ENCODE data around the gene CRTC1. TPM values are rescaled to one million over a fixed set of nuclear protein-coding genes. Genes with fewer than 3 reads are reported as not detected.

Gene CRTC1
- total RNA-seq, 1 donor from 2014 or later: 7.0 TPM

DNA sequence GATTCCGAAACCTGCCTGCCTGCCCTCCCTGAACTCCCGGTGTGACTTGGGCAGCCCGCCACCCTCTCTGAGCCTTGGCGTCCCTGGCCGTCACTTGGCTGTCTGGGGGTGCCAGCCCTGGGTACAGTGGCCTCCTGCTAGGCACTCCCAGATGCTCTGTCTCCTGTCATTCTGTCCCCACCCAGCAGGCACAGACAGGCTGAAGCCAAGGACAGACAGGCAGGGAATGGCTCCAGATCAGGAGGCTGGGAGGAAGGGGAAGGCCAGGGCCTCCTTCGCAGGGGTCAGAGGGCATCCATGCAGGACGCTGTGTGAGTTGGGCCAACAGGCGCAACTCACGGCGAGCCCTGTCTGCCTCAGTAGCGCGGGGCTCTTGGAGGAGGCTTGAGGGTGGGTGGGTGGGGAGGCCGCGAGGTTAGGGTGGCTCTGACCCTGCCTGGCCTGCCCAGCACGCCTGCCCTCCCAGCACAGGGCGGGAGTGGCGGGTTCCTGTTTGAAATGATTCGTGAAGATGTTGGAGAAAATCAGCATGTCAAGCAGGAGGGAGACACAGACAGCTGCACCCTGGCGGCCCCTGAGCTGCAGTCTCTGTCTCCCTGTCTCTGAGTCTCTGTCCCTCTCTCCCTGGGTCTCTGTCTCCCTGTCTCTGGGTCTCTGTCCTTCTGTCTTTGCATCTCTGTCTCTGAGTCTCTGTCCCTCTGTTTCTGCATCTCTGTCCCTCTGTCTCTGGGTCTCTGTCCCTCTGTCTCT lies 27.0 kb upstream of the CRTC1 start:
- Mint-ChIP-seq H3K27me3 (ENCODE audit: low read depth) (no peaks in the 10 kb centered on the region), H3K27ac (no peak overlapping the region), H3K9me3 (no peaks in the 10 kb centered on the region), H3K4me1 (ENCODE audit: low read depth) (peaks cover 2% of the 10 kb centered on the region), H3K36me3 (ENCODE audit: low read depth) (no peaks in the 10 kb centered on the region), H3K4me3 (ENCODE audit: low read depth) (no peak overlapping the region)
- no peak for DNase-seq (ENCODE audit: low spot score)
- intact Hi-C loops (cut with micrococcal nuclease): no loop called here

DNA sequence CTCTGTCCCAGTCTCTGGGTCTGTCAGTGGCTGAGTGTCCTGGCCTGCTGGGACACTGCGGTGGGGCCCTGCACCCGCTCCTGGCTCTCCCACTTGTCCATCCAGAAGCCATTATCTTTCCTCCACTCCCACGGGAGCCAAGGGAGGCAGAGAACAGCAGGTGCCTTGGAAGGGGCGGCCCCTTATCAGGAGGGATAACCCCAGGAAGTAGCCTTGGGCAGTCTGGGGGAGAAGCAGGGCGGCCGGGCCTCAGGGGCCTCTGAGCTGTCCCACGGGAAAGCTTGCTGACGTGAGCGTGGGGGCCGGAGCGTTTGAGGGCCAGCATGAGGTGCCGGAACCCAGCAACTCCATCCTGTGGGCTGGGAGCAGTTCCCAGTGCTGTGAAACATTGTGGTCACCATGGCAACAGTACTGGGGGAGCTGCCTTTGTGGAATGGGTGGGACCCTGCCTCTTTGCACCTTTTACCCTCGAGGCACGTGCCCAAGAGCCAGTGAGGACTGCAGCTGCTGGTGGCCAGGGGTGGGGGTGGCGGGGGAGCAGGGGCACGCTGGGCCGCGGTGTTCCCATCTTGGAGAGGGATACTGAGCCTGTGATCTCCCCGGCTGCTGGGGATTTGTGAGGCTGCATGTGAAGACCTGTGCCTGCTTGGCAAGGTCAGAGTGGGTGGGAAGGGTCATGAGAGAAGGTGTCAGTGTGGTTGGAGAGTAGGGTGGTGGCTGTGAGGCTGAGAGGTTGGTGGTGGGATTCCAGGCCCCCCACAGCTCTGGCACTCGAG lies 25.7 kb upstream of the CRTC1 start:
- Mint-ChIP-seq H3K9me3 (no peaks in the 10 kb centered on the region), H3K27ac (no peak overlapping the region), H3K4me1 (ENCODE audit: low read depth) (peaks cover 2% of the 10 kb centered on the region), H3K4me3 (ENCODE audit: low read depth) (no peak overlapping the region), H3K36me3 (ENCODE audit: low read depth) (no peaks in the 10 kb centered on the region), H3K27me3 (ENCODE audit: low read depth) (no peaks in the 10 kb centered on the region)
- intact Hi-C loops (cut with micrococcal nuclease): no loop called here
- DNase-seq (ENCODE audit: low spot score): no peak

DNA sequence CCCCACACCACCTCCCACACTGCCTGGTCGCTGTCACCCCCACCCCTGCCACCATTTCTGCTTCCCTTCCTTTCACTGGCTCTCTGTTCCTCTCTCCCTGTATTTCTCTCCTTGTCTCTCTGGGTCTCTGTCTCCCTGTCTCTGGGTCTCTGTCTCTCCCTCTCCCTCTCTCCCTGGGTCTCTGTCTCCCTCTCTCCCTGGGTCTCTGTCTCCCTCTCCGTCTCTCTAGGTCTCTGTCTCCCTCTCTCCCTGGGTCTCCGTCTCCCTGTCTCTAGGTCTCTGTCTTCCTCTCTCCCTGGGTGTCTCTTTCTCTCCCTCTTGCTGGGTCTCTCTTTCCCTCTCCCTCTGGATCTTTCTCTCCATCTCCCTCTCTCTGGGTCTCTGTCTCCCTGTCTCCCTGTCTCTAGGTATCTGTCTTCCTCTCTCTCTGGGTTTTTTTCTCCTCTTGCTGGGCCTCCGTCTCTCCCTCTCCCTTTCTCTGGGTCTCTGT lies 25.1 kb upstream of the CRTC1 start:
- intact Hi-C loops (cut with micrococcal nuclease): no loop called here
- Mint-ChIP-seq H3K4me3 (ENCODE audit: low read depth) (no peak overlapping the region), H3K36me3 (ENCODE audit: low read depth) (no peaks in the 10 kb centered on the region), H3K4me1 (ENCODE audit: low read depth) (peaks cover 2% of the 10 kb centered on the region), H3K27ac (no peak overlapping the region), H3K9me3 (no peaks in the 10 kb centered on the region), H3K27me3 (ENCODE audit: low read depth) (no peaks in the 10 kb centered on the region)
- DNase-seq (ENCODE audit: low spot score): no peak

DNA sequence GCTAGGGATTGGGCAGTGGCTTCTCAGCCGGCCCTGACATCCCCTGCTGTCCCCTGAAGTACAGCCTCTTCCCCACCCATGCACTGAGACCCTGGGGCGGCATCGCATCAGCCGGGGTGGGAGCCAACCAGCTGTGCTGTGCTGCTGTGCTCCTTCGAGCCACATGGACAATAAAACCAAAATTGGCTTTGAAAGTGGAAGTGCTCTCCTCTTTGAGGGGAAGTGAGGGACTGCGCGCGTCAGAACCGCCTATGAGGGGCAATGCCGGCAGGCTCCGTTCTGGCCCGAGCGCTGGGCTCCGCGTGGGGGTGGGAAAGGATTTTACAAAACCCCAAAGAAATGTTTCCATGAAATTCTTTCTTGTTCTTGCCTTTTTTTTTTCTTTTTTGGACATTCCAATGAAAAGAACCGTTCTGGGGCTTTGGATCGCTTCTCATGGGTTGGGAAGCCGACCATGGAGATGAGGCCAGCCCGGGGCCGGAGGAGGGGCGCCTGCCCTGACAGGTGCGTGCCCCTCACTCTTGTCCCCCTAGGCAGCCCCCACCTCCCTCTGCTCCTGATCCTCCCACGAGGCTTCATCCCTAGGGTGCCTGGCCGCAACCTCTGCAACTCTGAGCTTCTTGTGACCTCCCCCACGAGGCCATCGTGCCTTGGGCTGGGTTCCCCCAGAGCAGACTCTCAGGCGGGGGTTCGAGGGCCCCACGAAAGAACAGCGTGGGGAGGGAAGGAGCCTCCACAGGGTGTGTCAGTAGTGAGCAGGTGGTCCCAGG lies 24.0 kb upstream of the CRTC1 start:
- intact Hi-C loops (cut with micrococcal nuclease): no loop called here
- no peaks in the 10 kb centered on the region for H3K27me3 Mint-ChIP-seq (ENCODE audit: low read depth)
- peaks cover 2% of the 10 kb centered on the region for H3K4me1 Mint-ChIP-seq (ENCODE audit: low read depth)
- H3K27ac Mint-ChIP-seq: no peak overlapping the region
- DNase-seq (ENCODE audit: low spot score): no peak
- H3K4me3 Mint-ChIP-seq (ENCODE audit: low read depth): no peak overlapping the region
- no peaks in the 10 kb centered on the region for H3K36me3 Mint-ChIP-seq (ENCODE audit: low read depth)
- no peaks in the 10 kb centered on the region for H3K9me3 Mint-ChIP-seq

DNA sequence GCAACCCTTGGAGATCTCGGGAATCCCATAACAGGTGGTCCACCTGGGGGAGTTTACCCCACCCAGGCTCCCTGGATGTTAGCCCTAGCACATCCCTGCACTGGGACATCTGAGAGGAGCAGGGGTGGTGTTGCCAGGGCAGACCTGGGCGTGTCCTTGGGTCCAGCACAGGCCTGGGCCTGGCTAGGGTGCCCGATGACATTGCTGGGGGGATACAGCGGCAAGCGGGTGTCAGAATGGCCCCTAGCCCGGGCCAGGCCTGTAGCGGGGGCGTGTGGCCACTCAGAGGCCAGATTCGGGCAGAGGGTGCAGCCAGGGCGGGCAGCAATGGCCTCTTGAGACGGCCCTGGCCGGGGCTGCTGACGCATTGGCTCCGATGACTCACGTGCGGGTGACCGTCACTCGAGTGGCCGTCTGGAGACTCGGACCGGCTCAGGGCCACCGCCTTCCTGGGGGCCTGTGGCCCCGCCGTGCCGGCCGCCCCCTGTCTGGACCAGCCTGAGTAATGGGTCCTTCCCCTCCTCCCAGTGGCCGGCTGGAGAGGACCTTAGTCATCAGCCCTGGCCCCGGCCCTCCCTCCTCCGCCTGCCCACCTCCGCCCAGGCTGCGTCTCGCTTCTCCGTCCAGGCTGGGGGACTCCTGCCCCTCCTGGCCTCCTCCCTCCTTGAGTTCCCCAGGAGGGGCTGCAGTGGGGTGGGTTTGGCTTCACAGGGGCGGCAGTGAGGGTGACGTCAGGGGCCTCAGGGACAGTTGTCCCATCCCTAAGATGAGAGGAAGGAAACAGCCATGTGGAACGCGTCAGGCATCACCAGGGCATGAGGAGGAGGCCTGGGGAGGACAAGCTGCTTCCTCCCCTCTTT lies 23.2 kb upstream of the CRTC1 start:
- Mint-ChIP-seq H3K4me1 (ENCODE audit: low read depth) (peaks cover 2% of the 10 kb centered on the region), H3K9me3 (no peaks in the 10 kb centered on the region), H3K4me3 (ENCODE audit: low read depth) (no peak overlapping the region), H3K27me3 (ENCODE audit: low read depth) (no peaks in the 10 kb centered on the region), H3K27ac (no peak overlapping the region), H3K36me3 (ENCODE audit: low read depth) (no peaks in the 10 kb centered on the region)
- intact Hi-C loops (cut with micrococcal nuclease): no loop called here
- DNase-seq (ENCODE audit: low spot score): no peak

DNA sequence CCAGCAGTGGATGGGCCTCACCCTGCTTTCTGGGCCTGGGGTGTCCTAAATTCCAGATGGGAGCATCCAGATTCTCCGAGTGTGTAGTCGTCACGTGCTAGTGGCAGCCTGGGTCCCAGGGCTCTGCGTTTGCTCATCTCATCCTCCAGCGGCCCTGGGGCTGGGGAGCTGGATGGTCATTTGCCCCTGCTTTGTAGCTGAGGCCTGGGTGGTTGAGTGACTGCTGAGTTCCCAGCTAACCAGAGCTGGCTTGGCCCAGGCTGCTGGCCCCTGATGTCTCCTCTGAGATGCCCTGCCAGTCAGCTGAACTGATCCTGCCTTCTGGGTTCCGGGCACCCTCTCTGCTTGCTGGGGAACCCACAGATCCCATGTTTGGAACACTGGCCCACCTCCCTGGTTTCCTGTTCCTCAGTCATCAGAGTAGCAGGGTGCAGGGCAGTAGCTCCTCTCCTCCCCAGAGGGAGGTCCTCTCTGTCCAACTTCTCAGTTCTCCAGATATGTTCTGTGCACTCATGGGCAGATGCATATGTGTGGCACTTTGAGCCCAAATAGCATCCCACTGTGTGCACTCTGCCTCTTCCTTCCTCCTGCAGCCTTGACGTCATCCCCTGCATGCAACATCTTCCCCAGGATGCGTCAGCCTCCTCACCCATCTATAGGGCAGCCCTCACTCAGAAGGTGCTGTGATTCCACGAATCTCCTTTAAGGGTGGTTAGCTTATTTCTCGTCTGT lies 22.4 kb upstream of the CRTC1 start:
- no peaks in the 10 kb centered on the region for H3K27me3 Mint-ChIP-seq (ENCODE audit: low read depth)
- H3K27ac Mint-ChIP-seq: no peak overlapping the region
- no peak overlapping the region for H3K4me3 Mint-ChIP-seq (ENCODE audit: low read depth)
- H3K4me1 Mint-ChIP-seq (ENCODE audit: low read depth): peaks cover 2% of the 10 kb centered on the region
- DNase-seq (ENCODE audit: low spot score): no peak
- H3K9me3 Mint-ChIP-seq: no peaks in the 10 kb centered on the region
- H3K36me3 Mint-ChIP-seq (ENCODE audit: low read depth): no peaks in the 10 kb centered on the region
- intact Hi-C loops (cut with micrococcal nuclease): no loop called here

DNA sequence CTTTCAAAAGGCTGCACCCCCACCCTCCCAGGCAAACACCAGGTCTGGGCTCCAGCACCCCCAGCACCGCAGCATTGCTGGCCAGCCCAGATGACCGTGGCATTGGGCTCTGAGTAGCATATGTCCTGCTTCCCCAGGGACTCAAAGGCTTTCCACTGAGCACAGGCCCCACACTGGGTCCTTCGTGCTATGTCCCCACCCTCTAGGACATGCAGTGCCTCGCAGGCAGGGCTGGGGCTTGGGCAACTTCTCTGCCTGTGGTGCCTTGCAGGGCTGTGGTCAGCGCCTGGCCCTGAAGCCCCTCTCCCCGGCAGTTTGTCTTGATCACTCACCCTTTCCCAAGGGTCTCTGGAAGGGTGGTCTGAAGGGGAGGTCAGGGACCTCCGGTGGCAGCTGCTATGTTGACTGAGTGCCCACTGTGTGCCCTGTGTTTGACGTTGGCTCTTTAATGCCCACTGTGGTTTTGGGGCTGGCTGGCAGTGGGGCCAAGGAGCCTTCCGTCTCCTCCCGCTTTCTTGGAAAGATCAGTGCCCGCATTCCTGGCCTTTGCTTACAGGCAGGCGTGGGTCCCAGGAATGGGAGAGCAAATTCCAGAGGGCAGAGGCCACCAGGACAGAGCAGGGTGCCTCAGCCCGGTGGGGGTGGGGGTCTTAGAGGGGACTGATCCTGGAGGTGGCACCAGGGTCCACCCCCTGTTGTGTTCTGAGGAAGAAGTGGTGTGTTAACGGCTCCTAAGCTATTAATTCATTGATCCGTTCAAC lies 20.3 kb upstream of the CRTC1 start:
- no peak for DNase-seq (ENCODE audit: low spot score)
- Mint-ChIP-seq H3K9me3 (no peaks in the 10 kb centered on the region), H3K27ac (no peak overlapping the region), H3K4me1 (ENCODE audit: low read depth) (peaks cover 2% of the 10 kb centered on the region), H3K36me3 (ENCODE audit: low read depth) (peaks cover 4% of the 10 kb centered on the region), H3K4me3 (ENCODE audit: low read depth) (no peak overlapping the region), H3K27me3 (ENCODE audit: low read depth) (no peaks in the 10 kb centered on the region)
- intact Hi-C loops (cut with micrococcal nuclease): no loop called here

DNA sequence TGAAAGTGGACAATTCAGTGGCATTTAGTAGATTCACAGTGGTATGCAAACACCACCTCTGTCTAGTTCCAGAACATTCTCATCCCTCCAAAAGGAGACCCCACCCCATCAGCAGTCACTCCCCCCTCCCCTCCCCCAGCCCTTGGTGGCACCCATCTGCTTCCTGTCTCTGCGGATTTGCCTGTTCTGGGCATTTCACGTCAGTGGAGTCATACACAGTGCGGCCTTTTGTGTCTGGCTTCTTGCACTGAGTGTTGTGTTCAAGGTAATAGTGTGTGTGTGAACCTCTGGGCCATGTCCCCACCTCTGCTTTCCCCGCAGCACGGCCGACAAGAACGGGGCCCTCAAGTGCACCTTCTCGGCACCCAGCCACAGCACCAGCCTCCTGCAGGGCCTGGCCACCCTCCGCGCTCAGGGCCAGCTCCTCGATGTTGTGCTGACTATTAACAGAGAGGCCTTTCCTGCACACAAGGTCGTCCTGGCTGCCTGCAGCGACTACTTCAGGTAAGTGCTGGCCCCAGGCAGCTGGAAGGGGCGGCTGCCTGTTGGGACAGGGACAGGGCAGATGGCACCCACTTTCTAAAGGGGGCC lies 19.4 kb upstream of the CRTC1 start:
- Mint-ChIP-seq H3K4me1 (ENCODE audit: low read depth) (peaks cover 2% of the 10 kb centered on the region), H3K4me3 (ENCODE audit: low read depth) (no peak overlapping the region), H3K27ac (no peak overlapping the region), H3K36me3 (ENCODE audit: low read depth) (peaks cover 4% of the 10 kb centered on the region), H3K9me3 (no peaks in the 10 kb centered on the region), H3K27me3 (ENCODE audit: low read depth) (no peaks in the 10 kb centered on the region)
- intact Hi-C loops (cut with micrococcal nuclease): no loop called here
- no peak for DNase-seq (ENCODE audit: low spot score)

DNA sequence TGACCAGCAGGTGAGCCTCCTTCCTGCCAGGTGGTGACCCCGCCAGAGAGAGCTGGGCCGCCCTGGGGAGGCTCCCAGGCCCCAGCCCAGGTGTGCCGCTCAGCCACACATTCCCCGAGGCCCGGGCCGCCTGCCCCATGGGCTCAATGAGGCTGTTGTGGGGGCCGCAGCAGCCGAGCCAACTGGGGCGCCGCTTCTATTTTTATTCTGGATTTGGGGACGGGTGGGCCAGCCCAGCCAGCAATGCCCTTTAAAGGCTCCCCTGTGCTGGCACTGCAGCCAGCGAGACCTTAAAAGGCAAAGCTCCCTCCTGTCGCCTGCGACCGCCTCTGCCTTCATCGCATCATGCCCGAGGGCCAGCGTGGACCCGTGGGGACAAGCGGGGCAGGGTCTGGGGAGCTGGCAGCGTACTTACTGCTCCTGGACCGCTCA lies 17.7 kb upstream of the CRTC1 start:
- peaks cover 2% of the 10 kb centered on the region for H3K4me1 Mint-ChIP-seq (ENCODE audit: low read depth)
- no peaks in the 10 kb centered on the region for H3K9me3 Mint-ChIP-seq
- H3K36me3 Mint-ChIP-seq (ENCODE audit: low read depth): peaks cover 11% of the 10 kb centered on the region
- intact Hi-C loops (cut with micrococcal nuclease): no loop called here
- no peaks in the 10 kb centered on the region for H3K27me3 Mint-ChIP-seq (ENCODE audit: low read depth)
- DNase-seq (ENCODE audit: low spot score): no peak
- no peak overlapping the region for H3K27ac Mint-ChIP-seq
- no peak overlapping the region for H3K4me3 Mint-ChIP-seq (ENCODE audit: low read depth)

DNA sequence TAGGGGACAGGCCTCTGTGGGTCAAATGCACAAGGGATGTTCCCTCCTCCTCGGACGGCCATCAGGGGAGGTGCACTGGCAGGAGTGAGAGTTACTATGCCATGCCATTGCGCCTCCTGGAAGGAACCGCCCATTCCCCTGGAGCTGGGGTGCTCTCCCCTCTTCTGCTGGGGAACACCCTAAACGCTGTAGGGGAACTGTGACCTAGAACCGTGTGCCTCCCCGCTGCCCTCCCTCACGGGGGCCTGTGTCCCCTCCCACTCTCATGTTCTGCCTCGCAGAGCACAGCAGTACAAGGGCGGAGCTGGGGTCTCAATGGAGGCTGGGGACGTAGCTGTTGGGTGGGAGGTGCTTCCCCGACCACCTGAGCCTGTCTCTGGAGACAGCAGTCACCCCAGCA lies 17.2 kb upstream of the CRTC1 start:
- Mint-ChIP-seq H3K4me3 (ENCODE audit: low read depth) (no peak overlapping the region), H3K36me3 (ENCODE audit: low read depth) (peaks cover 11% of the 10 kb centered on the region), H3K9me3 (no peaks in the 10 kb centered on the region), H3K27ac (no peak overlapping the region), H3K4me1 (ENCODE audit: low read depth) (peaks cover 2% of the 10 kb centered on the region), H3K27me3 (ENCODE audit: low read depth) (no peaks in the 10 kb centered on the region)
- intact Hi-C loops (cut with micrococcal nuclease): no loop called here
- no peak for DNase-seq (ENCODE audit: low spot score)

DNA sequence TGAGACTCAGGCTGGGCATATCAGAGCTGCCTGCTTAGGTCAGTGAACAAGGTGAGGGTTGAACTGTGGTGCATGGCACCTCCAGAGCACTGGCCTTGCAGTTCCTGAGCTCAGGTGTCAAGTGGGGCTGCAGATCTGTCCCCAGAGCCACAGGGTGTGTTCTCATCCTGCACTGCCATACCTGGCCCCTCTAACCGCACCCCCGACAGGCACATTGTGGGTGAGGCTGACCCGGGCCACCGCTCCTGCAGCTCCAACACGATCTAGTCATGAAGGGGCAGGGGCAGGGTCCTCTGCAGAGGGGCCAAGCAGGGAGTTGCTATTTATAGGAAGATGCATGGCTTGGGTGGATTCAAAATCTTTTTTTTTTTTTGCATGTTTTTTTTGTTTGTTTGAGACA lies 16.7 kb upstream of the CRTC1 start:
- Mint-ChIP-seq H3K4me3 (ENCODE audit: low read depth) (no peak overlapping the region), H3K4me1 (ENCODE audit: low read depth) (no peaks in the 10 kb centered on the region), H3K36me3 (ENCODE audit: low read depth) (peaks cover 11% of the 10 kb centered on the region), H3K9me3 (no peaks in the 10 kb centered on the region), H3K27me3 (ENCODE audit: low read depth) (no peaks in the 10 kb centered on the region), H3K27ac (no peak overlapping the region)
- intact Hi-C loops (cut with micrococcal nuclease): no loop called here
- no peak for DNase-seq (ENCODE audit: low spot score)
